ENCODE results near the gene C4BPA.

C4BPA gene

GRCh38 chr1:207101720-207102119, 2.3 kb upstream of the C4BPA start:
- no peak for TF ChIP-seq FOXP2 (optimal IDR thresholded peaks at IDR 0.05; ENCODE audit: borderline replicate concordance, extremely low read depth, extremely low read length, insufficient read depth)
- no peak for TF ChIP-seq TAF1 (IDR thresholded peaks at IDR 0.05; ENCODE audit: borderline replicate concordance, insufficient read depth, low read length)
- TF ChIP-seq SIN3A (IDR thresholded peaks at IDR 0.05; ENCODE audit: borderline replicate concordance, insufficient read depth, low read length) = no peak
- no peak for TF ChIP-seq POLR2AphosphoS5 (IDR thresholded peaks at IDR 0.05; ENCODE audit: low read depth, low read length)
- TF ChIP-seq REST (IDR thresholded peaks at IDR 0.05; ENCODE audit: insufficient read depth in 1 of 2, low read depth in 2 of 2, low read length in 2 of 2) = no peak

DNA sequence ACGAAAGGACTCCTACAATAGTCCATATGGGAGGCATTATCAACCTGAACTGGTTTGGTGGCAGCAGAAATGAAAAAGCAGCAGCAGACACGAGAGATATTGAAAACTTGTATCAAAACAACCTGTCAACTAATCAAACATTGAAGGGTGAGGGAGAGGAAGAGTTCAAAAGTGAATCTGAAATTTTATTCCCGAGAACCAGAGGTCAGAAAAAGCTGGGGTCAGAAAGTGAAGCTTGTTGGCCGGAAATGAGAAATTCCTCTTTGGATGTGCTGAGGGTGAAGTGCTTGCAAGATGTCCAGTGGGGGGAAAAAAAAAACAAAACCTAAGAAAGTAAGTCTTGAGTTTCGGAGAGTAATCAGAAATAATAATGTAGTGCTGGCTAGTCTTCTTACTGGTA, 1.9 kb upstream of the C4BPA start:
- TF ChIP-seq SIN3A (IDR thresholded peaks at IDR 0.05; ENCODE audit: borderline replicate concordance, insufficient read depth, low read length) = no peak

- no peak for TF ChIP-seq FOXP2 (optimal IDR thresholded peaks at IDR 0.05; ENCODE audit: borderline replicate concordance, extremely low read depth, extremely low read length, insufficient read depth)
- no peak for TF ChIP-seq POLR2AphosphoS5 (IDR thresholded peaks at IDR 0.05; ENCODE audit: low read depth, low read length)
- TF ChIP-seq SIN3A (IDR thresholded peaks at IDR 0.05; ENCODE audit: borderline replicate concordance, insufficient read depth, low read length) = no peak
- TF ChIP-seq TAF1 (IDR thresholded peaks at IDR 0.05; ENCODE audit: borderline replicate concordance, insufficient read depth, low read length) = no peak
- no peak for TF ChIP-seq REST (IDR thresholded peaks at IDR 0.05; ENCODE audit: insufficient read depth in 1 of 2, low read depth in 2 of 2, low read length in 2 of 2)
Measured at GRCh38 chr1:207102659-207103058, 1.4 kb upstream of the C4BPA start.

DNA sequence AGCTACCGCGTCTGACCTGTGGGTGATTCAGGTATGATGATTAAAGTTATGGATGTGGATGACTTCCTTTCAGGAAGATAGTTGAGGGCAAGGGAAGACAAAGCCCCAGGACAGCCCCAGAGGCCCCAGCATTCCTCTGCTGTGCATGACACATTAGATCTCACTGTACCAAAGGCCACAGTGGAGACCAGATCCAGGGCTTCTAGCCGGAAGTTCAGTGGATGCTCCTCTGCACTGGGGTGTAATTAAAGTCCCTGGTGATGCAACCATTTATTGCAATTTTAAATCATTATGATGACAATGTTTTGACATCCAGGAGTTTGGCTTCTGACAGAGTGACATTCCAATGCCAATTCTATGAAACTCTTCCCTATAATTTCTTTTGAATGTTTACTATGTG, 5.0 kb downstream of the C4BPA start:
- TF ChIP-seq POLR2AphosphoS5 (IDR thresholded peaks at IDR 0.05; ENCODE audit: low read depth, low read length) (no peak), TAF1 (IDR thresholded peaks at IDR 0.05; ENCODE audit: borderline replicate concordance, insufficient read depth, low read length) (no peak)

DNA sequence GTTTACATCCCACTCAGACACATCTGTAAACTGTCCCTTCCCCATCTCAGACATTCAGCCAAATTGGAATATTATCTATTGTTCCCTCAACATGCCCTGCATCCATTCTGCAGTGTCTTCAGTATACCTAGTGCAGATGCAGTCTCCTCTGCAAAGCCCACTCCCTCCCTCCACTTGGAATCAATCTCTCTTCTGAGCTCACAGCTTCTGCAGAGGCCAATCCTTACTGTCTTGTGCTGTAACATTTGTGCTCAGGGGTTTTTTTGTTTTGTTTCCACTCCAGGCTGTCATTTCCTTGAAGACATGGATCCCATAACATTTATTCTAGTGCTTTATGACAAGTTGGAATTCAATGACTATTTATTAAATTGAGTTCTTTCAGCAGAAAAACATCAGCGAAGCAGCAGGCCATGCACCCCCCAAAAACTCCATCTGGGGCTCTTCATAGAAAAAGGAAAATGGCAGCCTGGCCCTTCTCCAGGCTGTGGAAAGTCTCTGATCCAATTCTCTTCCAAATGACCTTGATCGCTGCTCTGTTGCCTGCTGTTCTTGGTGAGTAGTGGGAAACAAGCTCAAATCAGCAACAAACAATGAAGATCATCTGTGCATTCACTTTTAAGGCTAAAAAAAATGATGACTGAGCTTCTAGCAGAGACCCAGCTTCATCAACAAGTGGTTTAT, 8.7 kb downstream of the C4BPA start:
- TF ChIP-seq POLR2AphosphoS5 (IDR thresholded peaks at IDR 0.05; ENCODE audit: low read depth, low read length) (no peak), TAF1 (IDR thresholded peaks at IDR 0.05; ENCODE audit: borderline replicate concordance, insufficient read depth, low read length) (no peak), FOXP2 (optimal IDR thresholded peaks at IDR 0.05; ENCODE audit: borderline replicate concordance, extremely low read depth, extremely low read length, insufficient read depth) (no peak), SIN3A (IDR thresholded peaks at IDR 0.05; ENCODE audit: borderline replicate concordance, insufficient read depth, low read length) (no peak), REST (IDR thresholded peaks at IDR 0.05; ENCODE audit: insufficient read depth in 1 of 2, low read depth in 2 of 2, low read length in 2 of 2) (no peak)

- TF ChIP-seq TAF1 (IDR thresholded peaks at IDR 0.05; ENCODE audit: borderline replicate concordance, insufficient read depth, low read length) (no peak), FOXP2 (optimal IDR thresholded peaks at IDR 0.05; ENCODE audit: borderline replicate concordance, extremely low read depth, extremely low read length, insufficient read depth) (no peak), POLR2AphosphoS5 (IDR thresholded peaks at IDR 0.05; ENCODE audit: low read depth, low read length) (no peak), REST (IDR thresholded peaks at IDR 0.05; ENCODE audit: insufficient read depth in 1 of 2, low read depth in 2 of 2, low read length in 2 of 2) (no peak), SIN3A (IDR thresholded peaks at IDR 0.05; ENCODE audit: borderline replicate concordance, insufficient read depth, low read length) (no peak)
Measured at GRCh38 chr1:207115269-207115668, 11.2 kb downstream of the C4BPA start.

Data from PFSK-1 (cell line).